ENCODE data around the gene NOP14.

Gene NOP14

DNA sequence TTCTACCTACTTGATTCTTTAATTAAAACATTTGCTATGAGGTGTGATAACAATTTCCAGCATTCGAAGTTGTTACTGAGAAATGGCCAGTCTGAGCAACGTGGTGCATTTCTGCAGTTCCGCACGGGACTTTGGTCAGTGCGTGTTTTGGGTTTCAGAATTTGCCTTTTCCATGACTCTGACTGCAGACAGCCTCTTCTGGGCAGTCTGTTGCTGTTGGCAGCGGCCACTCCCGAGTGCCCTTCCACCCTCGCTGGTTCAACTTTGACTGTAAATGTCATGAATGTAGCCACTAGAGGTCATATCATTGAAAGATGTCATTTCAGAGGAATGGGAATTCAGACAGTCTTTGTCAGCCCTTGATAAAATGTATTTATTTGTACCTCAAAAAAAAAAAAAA lies 53.6 kb downstream of the NOP14 start:
- DNase-seq: no peak

DNA sequence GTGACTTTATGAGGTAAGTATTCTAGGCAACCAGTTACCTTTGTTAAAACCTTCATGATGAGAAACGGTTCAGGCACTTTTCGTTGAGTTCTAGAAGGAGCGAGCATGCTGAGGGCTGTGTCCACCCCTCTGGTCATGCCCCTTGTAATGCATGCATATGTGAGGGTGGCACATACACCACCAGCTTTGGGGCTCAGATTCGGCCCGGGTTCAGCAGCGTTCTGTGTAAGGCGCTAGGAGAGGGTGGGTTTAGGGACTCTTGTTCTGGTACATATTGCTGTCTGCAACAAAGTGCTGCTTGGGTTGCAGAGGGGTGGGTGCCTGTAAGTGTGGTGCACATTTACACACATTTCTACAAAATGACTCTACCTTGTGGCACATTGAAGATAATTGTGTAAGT lies 54.5 kb downstream of the NOP14 start:
- no peak for DNase-seq

DNA sequence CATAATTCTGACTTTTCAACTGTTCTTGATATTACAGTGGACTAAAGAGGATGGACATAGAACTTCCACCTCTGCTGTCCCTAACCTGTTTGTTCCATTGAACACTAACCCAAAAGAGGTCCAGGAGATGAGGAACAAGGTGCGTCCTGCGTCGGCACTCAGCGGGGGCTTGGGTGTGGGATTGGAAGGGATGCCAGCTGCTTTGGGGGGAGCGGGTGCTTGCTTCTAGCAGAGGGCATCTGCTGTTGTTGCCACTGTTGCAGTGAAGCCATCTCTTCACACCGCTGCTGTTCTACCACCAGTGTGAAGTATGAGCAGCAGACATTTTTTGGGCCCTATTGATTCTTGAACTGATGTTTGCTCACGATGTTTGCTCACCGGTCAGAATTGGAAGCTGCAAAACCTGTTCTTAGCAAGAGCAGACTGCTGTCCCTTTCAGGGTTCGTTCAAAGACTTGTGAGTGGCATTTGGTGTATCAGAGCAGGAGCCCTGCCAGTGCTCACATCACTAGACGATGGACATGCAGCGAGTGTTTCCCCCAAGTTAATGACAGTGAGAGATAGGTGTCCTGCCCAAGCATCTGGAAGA lies 55.4 kb downstream of the NOP14 start:
- no peak for DNase-seq

DNA sequence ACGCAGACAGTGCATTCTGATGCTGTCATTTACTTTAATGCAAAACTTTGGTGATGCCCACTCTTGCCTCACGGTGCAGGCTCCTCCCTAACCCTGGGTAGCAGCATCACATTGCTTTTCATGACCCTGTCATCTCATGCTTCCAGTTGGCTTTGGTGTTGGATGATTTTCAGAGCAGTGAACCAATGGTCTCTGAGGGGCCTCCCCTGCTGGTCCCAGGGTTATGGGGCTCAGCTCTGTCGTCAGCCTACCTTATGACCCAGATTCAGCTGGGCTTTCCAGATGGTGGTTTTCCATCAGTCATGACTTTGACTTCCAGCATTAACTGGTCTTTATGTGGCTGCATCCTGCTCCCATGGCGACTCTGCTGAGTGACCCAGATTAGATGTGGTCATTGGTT lies 56.0 kb downstream of the NOP14 start:
- DNase-seq: no peak

DNA sequence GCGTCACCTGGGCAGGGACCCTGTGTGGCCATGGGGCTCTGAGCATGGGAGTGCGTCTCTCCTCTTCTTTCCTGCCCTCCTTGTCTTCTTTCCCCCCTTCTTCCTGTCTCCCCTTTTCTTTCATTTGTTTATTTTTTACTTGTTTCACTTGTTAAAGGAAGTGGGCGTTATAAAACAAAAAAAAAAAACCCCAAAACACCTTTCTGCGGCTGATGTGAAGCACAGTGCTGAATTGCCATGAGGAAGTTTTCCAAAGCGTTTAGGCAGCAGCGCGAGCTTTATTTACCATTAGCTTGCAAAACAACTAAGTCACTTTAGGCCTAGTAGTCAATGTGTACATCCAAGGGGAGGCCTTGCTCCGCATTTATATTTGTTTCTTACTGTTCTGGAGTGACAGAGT lies 57.0 kb downstream of the NOP14 start:
- DNase-seq: no peak

DNA sequence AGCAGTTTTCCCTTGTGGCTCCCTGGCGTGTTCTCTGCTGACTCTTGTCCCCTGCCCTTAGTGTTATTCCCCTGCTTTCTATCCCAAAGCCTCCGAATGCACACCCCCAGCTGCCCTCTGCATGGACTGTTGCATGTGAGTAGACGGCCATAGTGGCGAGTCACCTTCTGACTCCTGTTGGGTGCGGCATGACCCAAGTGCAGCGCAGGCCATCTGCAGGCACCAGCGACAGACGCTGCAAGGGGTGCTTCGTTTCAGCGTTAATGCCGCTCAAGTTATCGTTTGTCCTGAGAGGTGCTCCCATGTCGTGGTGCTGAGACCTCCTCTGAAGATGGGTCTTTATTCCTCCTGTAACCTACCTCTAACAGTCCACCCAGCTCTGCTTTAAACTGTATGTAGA lies 57.7 kb downstream of the NOP14 start:
- DNase-seq: no peak

DNA sequence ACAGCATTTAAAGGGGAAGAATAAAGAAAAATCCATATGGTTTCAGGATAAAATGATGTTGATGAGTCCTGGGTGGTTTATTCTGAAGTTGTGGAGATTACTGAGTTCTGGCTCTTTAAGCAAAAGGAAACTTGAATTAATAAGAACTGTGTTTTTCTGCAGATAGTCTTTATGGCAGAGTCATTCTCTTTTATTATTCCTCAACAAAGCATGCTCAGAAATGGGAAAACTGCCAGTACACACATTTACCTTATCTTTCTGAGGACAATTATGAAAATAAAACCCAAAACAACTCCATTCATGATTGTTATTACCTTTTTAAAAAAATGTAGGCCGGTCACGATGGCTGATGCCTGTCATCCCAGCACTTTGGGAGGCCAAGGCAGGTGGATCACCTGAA lies 61.1 kb downstream of the NOP14 start:
- no peak for DNase-seq

DNA sequence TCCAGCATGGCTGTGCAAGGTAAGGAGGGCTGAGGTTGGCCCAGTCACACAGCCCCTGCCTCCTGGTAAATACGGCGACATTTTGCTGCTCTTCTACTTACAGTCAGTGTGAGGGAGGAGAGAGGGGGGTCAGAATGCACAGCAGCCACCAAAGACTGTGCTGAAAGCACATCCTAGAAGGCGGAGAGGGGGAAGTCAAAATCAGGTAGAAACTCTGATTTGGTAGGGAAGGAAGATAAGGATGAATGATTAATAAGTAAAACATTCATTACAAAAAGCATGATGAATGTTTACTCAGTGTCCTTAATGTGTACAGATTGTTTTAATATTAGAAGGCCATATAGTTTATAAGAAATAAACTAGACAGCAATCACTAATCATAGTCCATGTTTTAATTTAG lies 62.0 kb downstream of the NOP14 start:
- no peak for DNase-seq

DNA sequence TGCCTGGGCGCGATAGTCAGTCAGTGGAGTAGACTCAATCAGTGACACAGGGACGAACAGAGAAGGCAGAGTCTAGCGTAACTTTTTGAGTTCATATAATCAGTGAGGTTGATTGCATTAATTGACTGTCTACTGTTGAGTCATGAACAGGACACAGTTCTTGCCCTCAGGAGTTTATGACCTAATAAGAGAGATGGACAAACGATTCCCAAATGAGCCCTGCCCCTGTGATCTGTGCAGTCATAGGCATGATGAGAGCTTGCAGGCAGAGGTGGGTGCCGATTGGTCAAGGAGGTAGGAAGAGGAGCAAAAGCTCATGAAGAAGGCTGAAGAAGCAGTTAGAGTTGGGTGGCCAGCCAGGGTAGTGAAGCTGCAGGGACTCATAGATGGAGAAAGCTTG lies 62.5 kb downstream of the NOP14 start:
- no peak for DNase-seq

DNA sequence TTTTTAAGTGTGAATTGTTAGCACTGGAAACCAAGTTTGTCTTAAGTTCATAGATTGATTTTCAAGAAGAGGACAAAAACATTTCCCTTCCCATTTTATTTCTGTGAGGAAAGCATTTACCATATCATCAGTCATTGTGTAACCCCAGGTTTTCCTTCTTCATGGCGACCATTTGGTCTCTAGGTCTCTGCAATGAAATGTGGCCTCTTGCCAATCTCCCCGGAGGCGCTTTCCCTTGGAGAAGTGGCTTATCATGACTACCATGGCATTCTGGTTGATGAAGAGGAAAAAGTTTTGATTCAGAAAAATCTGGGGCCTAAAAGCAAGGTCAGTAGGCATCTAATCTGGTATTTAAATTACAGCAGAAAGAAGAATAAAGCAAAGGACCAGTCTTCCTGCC lies 65.2 kb downstream of the NOP14 start:
- DNase-seq: no peak

DNA sequence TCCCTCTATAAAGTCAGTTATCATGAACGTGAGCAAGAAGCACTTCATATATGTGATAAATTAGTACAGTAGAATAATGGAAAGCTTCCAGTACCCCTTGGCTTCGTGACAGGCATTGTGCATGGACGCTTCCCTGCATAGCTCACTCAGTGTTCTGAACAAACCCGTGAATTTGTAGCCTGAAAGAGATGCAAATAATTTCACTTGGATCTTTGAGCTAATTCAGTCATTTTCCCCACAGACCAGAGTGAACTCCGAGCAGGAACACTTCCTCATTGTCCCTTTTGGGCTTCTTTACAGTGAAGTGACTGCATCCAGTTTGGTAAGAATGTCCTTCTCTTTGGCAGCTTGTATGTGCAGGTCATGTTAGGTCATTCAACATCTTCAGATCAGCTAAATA lies 69.4 kb downstream of the NOP14 start:
- no peak for DNase-seq

DNA sequence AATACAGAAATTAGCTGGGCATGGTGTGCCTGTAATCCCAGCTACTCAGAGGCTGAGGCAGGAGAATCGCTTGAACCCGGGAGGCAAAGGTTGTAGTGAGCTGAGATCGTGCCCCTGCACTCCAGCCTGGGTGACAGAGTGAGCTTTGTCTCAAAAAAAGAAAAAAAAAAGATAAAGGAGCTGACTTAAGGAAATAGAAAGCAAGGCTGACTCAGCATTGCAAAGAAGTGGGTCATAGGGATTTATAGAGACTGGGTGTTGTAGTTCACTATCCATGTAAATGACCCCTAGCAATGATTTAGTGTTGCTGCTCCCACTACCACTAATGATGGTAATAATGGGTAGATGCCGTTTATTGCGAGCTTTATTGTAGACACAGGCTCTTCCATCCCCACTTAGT lies 71.9 kb downstream of the NOP14 start:
- DNase-seq: no peak

DNA sequence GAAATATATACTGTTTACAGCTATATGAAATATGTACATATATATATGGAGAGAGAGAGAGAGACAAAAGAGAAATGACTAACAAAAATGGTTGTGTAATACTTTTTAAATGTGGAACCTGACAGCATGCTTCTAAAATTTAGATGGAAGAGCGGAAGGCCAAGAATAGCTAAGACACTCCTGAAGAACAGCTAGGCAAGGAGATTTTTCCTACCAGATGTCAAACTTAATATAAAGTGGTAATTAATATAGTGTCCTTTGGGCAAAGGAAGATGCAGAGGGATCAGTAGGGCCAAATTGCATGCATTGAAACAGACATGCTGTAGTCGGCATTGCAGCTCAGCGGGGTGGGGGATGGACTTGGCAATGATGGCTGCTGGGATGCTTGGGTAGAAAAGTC lies 74.3 kb downstream of the NOP14 start:
- no peak for DNase-seq
